HG03378 (cell line): ENCODE data around the gene ABCA9.

ENCODE experiments used
- ATAC-seq: cut with Tn5 transposase; IDR thresholded peaks from one replicate; pipeline ENCODE4 v1.9.1; 2021; ENCODE audit warnings: mild to moderate bottlenecking, moderate library complexity; ENCODE audit not compliant: unreplicated experiment

Gene ABCA9

DNA sequence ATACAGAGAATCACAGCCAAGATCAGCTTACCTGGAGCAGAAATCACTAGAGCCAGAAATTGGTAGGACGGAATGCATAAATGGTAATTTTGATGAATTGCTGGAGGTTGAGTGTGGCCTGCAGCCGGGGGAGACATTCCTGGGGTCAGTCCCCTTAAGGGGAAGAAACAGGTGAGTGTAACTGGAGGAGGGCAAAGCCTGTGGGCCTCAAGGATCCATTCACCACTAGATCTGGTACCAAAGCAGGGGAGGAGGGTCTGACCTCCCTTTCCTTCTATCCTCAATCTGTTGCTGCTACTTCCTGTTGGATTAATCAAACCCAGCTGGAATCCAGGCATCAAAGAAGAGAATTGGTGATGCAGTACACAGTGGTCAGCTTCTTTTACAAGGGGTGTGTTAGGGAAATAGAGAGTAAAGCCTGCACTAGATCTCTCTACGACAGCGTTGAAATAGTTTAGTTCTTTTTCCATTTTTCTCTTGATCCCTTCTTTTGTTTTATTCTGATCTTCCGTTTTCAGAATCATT, 8.6 kb upstream of the ABCA9 start:
- ATAC-seq = no peak

DNA sequence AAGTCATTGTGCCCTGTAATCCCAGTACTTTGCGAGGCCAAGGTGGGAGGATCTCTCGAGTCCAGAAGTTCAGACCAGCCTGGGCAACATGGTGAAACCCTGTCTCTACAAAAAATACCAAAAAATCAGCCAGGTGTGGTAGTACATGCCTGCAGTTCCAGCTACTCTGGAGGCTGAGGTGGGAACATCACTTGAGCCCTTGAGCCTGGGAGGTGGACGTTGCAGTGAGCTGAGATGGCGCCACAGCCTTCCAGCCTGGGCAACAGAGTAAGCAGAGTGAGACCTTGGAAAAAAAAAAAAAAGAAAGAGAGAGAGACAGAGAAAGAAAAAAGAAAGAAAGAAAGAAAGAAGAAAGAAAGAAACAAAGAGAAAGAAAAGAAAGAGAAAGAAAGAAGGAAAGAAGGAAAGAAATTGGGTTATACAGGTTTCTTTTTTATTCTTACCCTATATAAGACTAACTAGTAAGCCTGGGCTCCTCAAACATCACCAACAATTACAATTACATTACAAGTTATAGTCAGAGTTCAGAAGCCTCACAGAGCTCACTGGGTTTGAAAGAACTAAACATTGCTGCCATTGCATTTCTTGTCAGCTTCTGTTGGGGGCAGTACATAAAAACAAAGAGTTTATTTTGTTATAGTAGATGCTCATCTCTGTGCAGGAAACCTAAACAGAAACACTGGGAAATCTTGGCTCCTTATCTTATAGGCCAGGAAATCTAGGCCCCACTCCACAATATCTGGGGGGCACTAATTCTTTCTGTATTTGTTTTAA, 6.7 kb upstream of the ABCA9 start:
- ATAC-seq = no peak

- ATAC-seq = no peak
These were observed 5.8 kb upstream of the ABCA9 start for GRCh38 chr17:69066482-69066881.

DNA sequence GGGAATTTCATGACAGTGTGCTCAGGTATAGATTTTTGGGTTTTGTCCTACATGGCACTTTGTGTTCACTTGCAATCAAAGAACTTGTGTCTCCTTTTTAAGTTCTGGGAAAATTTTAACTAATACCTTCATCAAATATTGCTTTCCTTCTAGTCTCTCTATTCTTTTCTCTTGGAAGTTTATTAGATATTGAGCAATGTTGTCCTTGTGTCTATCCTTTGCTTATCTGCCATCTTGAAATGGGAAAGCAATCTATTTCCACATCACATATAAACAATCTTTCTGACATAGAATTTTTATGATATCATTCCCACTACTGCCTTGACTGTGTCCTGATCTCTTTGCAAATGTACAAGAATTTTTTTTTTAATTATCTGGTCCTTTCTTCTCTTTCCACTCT, 4.4 kb upstream of the ABCA9 start:
- ATAC-seq = no peak

- ATAC-seq = no peak
These were observed 3.7 kb upstream of the ABCA9 start for GRCh38 chr17:69064476-69064875.

GRCh38 chr17:69064001-69064400, 3.3 kb upstream of the ABCA9 start:
- no peak for ATAC-seq

GRCh38 chr17:69062860-69063581, 2.3 kb upstream of the ABCA9 start:
- ATAC-seq = no peak

DNA sequence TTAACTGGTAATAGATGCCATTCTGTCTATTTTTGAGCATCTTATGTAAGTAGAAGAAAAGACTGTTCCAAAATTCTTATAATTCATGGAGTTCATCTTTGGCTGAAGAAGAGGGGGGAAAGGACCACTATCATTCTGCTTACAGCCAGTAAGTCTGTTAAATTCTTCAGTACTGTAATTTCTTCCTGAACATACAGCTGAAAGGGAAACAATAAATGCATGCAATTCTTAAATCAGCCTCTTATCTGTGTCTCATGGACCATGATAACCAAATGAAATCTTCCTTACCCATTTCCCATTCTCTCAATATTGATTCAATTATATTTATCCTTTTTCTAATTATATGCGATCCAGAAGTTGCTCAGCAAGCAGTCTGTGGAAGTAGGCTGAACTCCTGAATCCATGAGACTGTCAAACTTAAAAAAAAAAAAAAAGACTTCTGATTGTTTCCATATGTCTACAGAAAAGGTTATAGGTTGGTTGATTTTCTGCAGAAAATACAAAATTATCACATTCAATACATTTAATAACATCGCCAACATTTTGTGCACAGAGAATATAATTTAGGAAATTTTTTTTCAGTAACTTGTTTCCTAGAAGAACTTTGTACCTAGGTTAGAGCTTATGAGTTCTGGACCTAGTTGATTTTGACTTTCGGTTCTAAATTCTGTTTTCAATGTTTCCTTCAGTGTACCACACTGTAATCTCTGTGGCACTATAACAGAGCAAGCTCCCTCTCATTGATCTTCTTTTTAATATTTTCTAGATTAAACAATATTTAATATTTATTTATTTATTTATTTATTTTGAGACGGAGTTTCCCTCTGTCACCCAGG, 1.2 kb upstream of the ABCA9 start:
- ATAC-seq = no peak

DNA sequence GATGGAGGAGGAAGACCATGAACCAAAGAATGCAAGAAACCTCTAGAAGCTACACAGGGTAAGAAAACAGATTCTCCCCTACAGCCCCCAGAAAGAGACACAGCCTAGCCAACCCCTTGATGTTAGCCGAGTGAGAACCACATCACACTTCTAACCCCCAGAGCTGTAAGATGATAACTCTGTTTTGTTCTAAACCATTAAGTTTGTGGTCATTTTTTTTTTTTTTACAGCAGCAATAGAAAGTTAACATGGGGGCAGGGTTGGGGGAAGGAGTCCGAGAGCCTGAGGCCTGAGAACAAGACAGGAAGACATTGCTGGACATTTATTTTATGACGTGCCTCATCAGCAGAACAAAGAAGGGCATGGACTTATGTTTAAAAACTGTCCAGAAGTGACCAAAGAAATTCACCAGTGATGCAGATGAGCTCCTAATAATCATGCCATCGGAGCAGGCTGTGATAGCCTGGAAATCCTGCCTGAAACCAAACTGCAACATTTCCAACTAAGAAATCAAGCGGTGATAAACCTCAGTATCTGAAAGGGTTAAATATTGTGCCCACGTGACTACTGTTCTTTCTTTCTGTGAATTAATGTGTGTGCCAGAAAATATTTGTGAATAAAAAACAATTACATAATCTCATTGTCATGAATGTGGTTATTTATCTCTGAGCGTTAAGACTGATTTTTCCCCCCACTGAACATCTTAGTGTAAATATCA, 1.1 kb downstream of the ABCA9 start:
- no peak for ATAC-seq

- ATAC-seq = no peak
These were observed 2.6 kb downstream of the ABCA9 start for GRCh38 chr17:69058165-69058564.

GRCh38 chr17:69057280-69057679, 3.4 kb downstream of the ABCA9 start:
- no peak for ATAC-seq

- no peak for ATAC-seq
These were observed 4.4 kb downstream of the ABCA9 start for GRCh38 chr17:69056179-69056823.

DNA sequence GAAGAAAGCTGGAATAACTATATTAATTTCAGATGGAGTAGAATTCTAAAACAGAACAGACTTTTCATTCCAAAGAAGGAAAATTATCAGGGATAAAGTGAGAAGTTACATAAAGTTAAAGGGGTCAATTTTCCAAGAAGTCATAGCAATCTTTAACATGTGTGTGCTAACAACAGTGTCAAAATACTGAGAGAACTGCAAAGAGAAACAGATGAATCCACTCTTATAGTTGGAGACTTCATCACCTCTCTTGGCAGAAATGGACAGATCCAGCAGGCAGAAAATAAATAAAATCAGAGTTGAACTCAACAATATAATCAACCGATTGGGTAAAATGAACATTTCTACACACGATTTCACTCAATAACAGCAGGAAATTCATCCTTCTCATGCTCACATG, 5.4 kb downstream of the ABCA9 start:
- no peak for ATAC-seq

DNA sequence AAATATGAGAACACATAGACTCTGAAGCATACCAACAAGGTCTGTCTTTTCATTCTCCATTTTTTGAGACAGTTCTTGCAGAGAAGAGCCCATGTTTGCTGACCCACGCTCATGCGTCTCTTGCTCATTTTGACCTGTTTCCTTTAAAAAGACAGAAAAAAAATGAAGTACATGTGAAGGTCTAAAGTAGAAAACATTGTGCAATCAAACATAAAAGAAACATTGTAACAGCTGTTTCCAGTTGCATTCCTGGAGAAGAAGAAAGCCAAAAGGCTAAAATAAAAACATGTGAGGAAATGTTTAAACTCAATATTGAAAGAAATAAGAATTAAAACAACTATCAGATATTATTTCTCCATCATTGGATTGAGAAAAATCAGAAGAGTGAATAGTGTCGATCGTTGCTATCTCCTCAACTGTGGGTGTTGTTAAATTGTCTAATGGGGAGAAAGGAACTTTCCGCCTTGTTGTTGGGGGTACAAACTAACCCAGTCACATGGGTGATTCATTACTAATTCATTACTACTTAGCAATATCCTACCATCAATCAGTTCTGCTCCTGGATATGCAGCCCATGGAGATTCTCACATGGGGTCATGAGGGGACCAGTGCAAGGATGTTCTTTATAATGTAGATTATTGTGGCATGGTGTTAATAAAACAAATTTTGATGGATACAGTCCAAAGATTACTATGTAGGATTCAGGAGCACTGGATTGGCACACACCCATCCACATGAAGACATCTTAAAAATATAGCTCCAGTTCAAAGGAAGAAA, 9.5 kb downstream of the ABCA9 start:
- no peak for ATAC-seq

DNA sequence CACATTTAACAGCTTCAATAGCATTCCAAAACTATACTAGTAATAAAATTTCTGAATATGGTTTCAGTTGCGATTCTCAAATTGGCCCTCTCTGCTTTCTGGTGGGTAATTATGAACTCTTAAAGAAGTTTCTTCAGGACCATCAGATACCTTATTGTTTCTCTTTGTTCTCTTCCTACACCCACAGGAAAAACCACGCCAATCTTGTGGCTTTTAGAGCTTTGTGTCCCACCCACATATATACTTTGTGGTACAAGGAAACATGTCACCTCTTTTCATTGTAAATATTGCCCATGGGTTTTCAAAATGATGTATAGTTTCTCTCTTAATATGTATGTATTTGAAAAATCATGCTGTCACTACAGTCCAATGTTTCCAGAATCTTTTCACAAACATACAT, 12.1 kb downstream of the ABCA9 start:
- ATAC-seq = no peak

- ATAC-seq = no peak
These were observed 13.1 kb downstream of the ABCA9 start for GRCh38 chr17:69047368-69048263.

GRCh38 chr17:69046121-69046807, 14.5 kb downstream of the ABCA9 start:
- ATAC-seq = no peak

DNA sequence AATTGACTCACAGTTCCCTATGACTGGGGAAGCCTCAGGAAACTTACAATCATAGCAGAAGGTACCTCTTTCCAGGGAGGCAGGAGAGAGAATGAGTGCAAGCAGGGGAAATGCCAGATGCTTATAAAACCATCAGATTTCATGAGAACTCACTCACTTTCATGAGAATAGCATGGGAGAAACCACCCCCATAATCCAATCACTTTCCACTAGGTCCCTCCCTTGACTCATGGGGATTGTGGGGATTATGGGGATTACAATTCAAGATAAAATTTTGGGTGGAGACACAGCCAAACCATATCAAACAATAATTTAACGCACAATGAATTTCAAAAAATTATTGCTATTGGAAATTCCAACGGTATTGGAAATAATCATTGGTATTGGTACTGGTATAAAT, 15.1 kb downstream of the ABCA9 start:
- no peak for ATAC-seq
